K562 (cell line): ENCODE measurements around the gene ECD. TPM values are rescaled to one million over a fixed set of nuclear protein-coding genes. Genes with fewer than 3 reads are reported as not detected.

Experiments used
- ATAC-seq: fragments of 200-7000 bp; cut with Tn5 transposase; 3 replicates; pipeline ENCODE4 v1.9.1; 2020; ENCODE audit warnings: moderate library complexity
- BruUV-seq: library from RNA; stranded (reverse); fragments of 400-500 nt; replicated peaks from 2 replicates; lab custom pipeline; 2021; lab: Mats Ljungman, UMichigan
- CTCF ChIA-PET: fragments of 300-600 bp; formaldehyde crosslinking; extraction: SDS; loops from one replicate; lab custom pipeline; 2021; ENCODE audit warnings: low intra/inter-chr PET ratio; lab: Yijun Ruan, JAX
- POLR2A ChIA-PET: fragments of 300-600, 350-650 bp; sonication (Branson Sonifier 250); formaldehyde crosslinking; extraction: SDS; loops from one replicate; lab custom pipeline; 2021; ENCODE audit warnings: antibody characterized with exemption, inconsistent platforms; lab: Yijun Ruan, JAX
- DNase-seq, 4 experiments: peaks; one replicate each; pipeline versions ENCODE4 v3.0.0 to v3.0.0-alpha.2; 2011 to 2018; ENCODE audit warnings: low spot score in 3 of 4, mixed read lengths in 3 of 4; ENCODE audit errors: extremely low read depth in 1 of 4
- FAIRE-seq: peaks from 2 replicates; lab custom pipeline; 2011; peaks lifted over from hg19 to GRCh38; lab: Jason Lieb, UNC
- H2AFZ ChIP-seq: 2 replicates; pipeline ENCODE4 v1.6.0; 2011; ENCODE audit warnings: low read depth, low read length, control low read depth, inconsistent platforms
- H3K27ac ChIP-seq: fragments of 200-600 bp; 3 replicates; pipeline ENCODE4 v1.8.0; 2011; ENCODE audit warnings: low read depth, mild to moderate bottlenecking, control low read depth, inconsistent platforms, low read length, moderate library complexity, mixed read lengths; ENCODE audit errors: extremely low read depth
- H3K27me3 ChIP-seq, 2 experiments: fragments of 300-600 bp in 1 of 2; 2 replicates in 1 of 2; 3 replicates in 1 of 2; pipeline versions ENCODE4 v1.6.0 to v1.8.0; 2011; ENCODE audit warnings: inconsistent platforms in 2 of 2, low read length in 2 of 2, mild to moderate bottlenecking in 1 of 2, mixed read lengths in 1 of 2, moderate library complexity in 1 of 2; ENCODE audit not compliant: control insufficient read depth in 2 of 2, insufficient read depth in 2 of 2
- H3K36me3 ChIP-seq: fragments of 300-600 bp; 3 replicates; pipeline ENCODE4 v1.8.0; 2011; ENCODE audit warnings: mild to moderate bottlenecking, low read length, inconsistent platforms; ENCODE audit not compliant: control insufficient read depth, insufficient read depth
- H3K4me1 ChIP-seq, 2 experiments: fragments of 200-600 bp in 1 of 2; replicated peaks in 1 of 2; 2 replicates in 1 of 2; 3 replicates in 1 of 2; pipeline versions ENCODE4 v1.5.1 to v1.8.0; 2011; ENCODE audit warnings: inconsistent platforms in 2 of 2, low read length in 2 of 2, mild to moderate bottlenecking in 1 of 2, mixed read lengths in 1 of 2, moderate library complexity in 1 of 2; ENCODE audit not compliant: control insufficient read depth in 2 of 2, insufficient read depth in 2 of 2
- H3K4me2 ChIP-seq: 2 replicates; pipeline ENCODE4 v1.6.1; 2011; ENCODE audit warnings: low read length, control low read depth, inconsistent platforms, mixed read lengths; ENCODE audit not compliant: insufficient read depth
- H3K4me3 ChIP-seq: fragments of 200-600 bp; sonication (generic), shearing (Covaris generic); 2 replicates; pipeline ENCODE4 v1.5.1; 2016; ENCODE audit warnings: control low read depth, inconsistent platforms
- H3K79me2 ChIP-seq: fragments of 200-600 bp; 3 replicates; pipeline ENCODE4 v1.8.0; 2011; ENCODE audit warnings: low read length, inconsistent platforms; ENCODE audit not compliant: control insufficient read depth, insufficient read depth
- H3K9ac ChIP-seq, 2 experiments: 2 replicates each; pipeline versions ENCODE4 v1.6.0 to v1.6.1; 2011; ENCODE audit warnings: low read depth in 2 of 2, low read length in 2 of 2, control low read depth in 1 of 2, inconsistent platforms in 1 of 2, mild to moderate bottlenecking in 1 of 2, mixed read lengths in 1 of 2; ENCODE audit not compliant: insufficient read depth in 1 of 2
- H3K9me1 ChIP-seq: one replicate; pipeline ENCODE4 v1.6.0; 2011; ENCODE audit warnings: inconsistent platforms, mild to moderate bottlenecking, low read length, moderate library complexity; ENCODE audit not compliant: control insufficient read depth, insufficient read depth
- H3K9me3 ChIP-seq: replicated peaks from 2 replicates; pipeline ENCODE4 v1.5.1; 2011; ENCODE audit warnings: low read depth, low read length, inconsistent platforms; ENCODE audit not compliant: control insufficient read depth, insufficient read depth
- H4K20me1 ChIP-seq: replicated peaks from 2 replicates; pipeline ENCODE4 v1.6.1; 2011; ENCODE audit warnings: low read length, inconsistent platforms, mixed read lengths; ENCODE audit not compliant: control insufficient read depth, insufficient read depth
- CHAMP1 ChIP-seq: fragments of 450-650 bp; IDR thresholded peaks from 2 replicates; pipeline ENCODE4 v1.6.1; 2016; ENCODE audit warnings: mild to moderate bottlenecking
- DDX20 ChIP-seq: fragments of 450-650 bp; IDR thresholded peaks from 2 replicates; pipeline ENCODE4 v1.6.1; 2016; ENCODE audit warnings: missing genetic modification characterization, low read depth, mild to moderate bottlenecking, missing compliant biosample characterization, moderate library complexity
- EGR1 ChIP-seq: fragments of 450-650 bp; conservative IDR thresholded peaks from 2 replicates; pipeline ENCODE4 v1.6.1; 2017; ENCODE audit warnings: mild to moderate bottlenecking
- EWSR1 ChIP-seq: fragments of 450-650 bp; IDR thresholded peaks from 2 replicates; pipeline ENCODE4 v1.6.1; 2018; ENCODE audit warnings: borderline replicate concordance, mild to moderate bottlenecking, low read depth, moderate library complexity; ENCODE audit not compliant: partially characterized antibody
- FOXA3 ChIP-seq, 2 experiments: fragments of 450-650 bp in 1 of 2; sonication (generic) in 1 of 2; formaldehyde crosslinking; IDR thresholded peaks in 1 of 2; conservative IDR thresholded peaks in 1 of 2; 2 replicates each; pipeline versions ENCODE4 v1.4.0 to v1.8.0; 2020 to 2022; ENCODE audit warnings: mild to moderate bottlenecking in 2 of 2, missing genetic modification reagents in 1 of 2
- ILK ChIP-seq: fragments of 450-650 bp; IDR thresholded peaks from 2 replicates; pipeline ENCODE4 v1.6.1; 2016; ENCODE audit warnings: missing genetic modification characterization, low read depth, mild to moderate bottlenecking, missing compliant biosample characterization, moderate library complexity, borderline replicate concordance
- KAT2B ChIP-seq: IDR thresholded peaks from one replicate; pipeline ENCODE4 v1.6.1; 2012; ENCODE audit warnings: low read depth, mild to moderate bottlenecking, control low read depth, inconsistent platforms, low read length, moderate library complexity
- KLF16 ChIP-seq: IDR thresholded peaks from 2 replicates; pipeline ENCODE4 v1.6.1; 2016; ENCODE audit warnings: antibody characterized with exemption
- PRMT5 ChIP-seq: sonication (generic); formaldehyde crosslinking; IDR thresholded peaks from 2 replicates; pipeline ENCODE4 v1.5.0; 2020; ENCODE audit warnings: missing genetic modification reagents
- RAD21 ChIP-seq, 2 experiments: fragments of 250-450 bp in 1 of 2; fragments of 450-650 bp in 1 of 2; sonication (Bioruptor Pico) in 1 of 2; formaldehyde crosslinking in 1 of 2; IDR thresholded peaks in 1 of 2; conservative IDR thresholded peaks in 1 of 2; 2 replicates each; pipeline versions ENCODE4 v1.4.0 to v1.8.0; 2020 to 2022; ENCODE audit warnings: mild to moderate bottlenecking in 2 of 2, moderate library complexity in 1 of 2
- SIN3A ChIP-seq, 2 experiments: fragments of 150-350 bp in 1 of 2; IDR thresholded peaks; 2 replicates each; pipeline ENCODE4 v1.6.1; 2011 to 2016; ENCODE audit warnings: borderline replicate concordance in 2 of 2, low read depth in 2 of 2, low read length in 2 of 2, mild to moderate bottlenecking in 2 of 2, moderate library complexity in 2 of 2; ENCODE audit not compliant: control insufficient read depth in 1 of 2
- ZNF77 ChIP-seq: fragments of 250-450 bp; sonication (Bioruptor Pico); IDR thresholded peaks from 2 replicates; pipeline ENCODE4 v1.5.0; 2020
- WGBS: fragments of 100-300 bp; shearing (Covaris generic); methylation state at CpG from one replicate; pipeline ENCODE4 v1.1.6; 2016; ENCODE audit warnings: low coverage, mixed read lengths; ENCODE audit not compliant: insufficient coverage; ENCODE audit errors: missing lambda C conversion rate; 5-methylcytosine and 5-hydroxymethylcytosine counted together
- in situ Hi-C: fragments of 300-500 bp; cut with MboI; formaldehyde crosslinking; loops from 4 replicates; pipeline ENCODE4 v1.15.0; 2018; ENCODE audit warnings: inconsistent platforms, mixed read lengths
- intact Hi-C: fragments of 100-400 bp; cut with micrococcal nuclease; formaldehyde crosslinking; loops from 2 replicates; pipeline ENCODE4 v1.14.2; 2022
- polyA plus RNA-seq, 8 experiments: library from polyadenylated mRNA; depleted of rRNA in 4 of 8; stranded (reverse) in 5 of 8; unstranded in 3 of 8; fragments of >200 nt; fragmentation: Nextera tagmentation in 2 of 8; fragmentation: Illumina TruSeq in 1 of 8; extraction: Ambion mirVana in 2 of 8; extraction: Trizol in 1 of 8; gene quantifications; 2 replicates each; pipeline versions ENCODE4 v1.2.1 to v1.2.3, GENCODE V29; 2011 to 2014; ENCODE audit warnings: inconsistent platforms in 1 of 8, missing spikeins in 1 of 8
- total RNA-seq, 7 experiments: library from RNA; depleted of rRNA in 6 of 7; stranded (reverse); fragments of >200 nt in 6 of 7; fragmentation: Illumina TruSeq in 2 of 7; extraction: Trizol in 2 of 7; gene quantifications; 2 replicates each; pipeline versions ENCODE4 v1.2.1 to v1.2.3, GENCODE V29; 2011 to 2021; ENCODE audit warnings: low replicate concordance in 1 of 7
- TF ChIP-seq, protein P1 (sequence below), 3 experiments: IDR thresholded peaks in 2 of 3; conservative IDR thresholded peaks in 1 of 3; 2 replicates each; pipeline ENCODE4 v1.5.1; 2011 to 2012; ENCODE audit warnings: low read length in 3 of 3, mild to moderate bottlenecking in 3 of 3, control low read depth in 2 of 3, improper control_type of control experiment in 1 of 3, inconsistent platforms in 1 of 3, low read depth in 1 of 3, mixed read lengths in 1 of 3, moderate library complexity in 1 of 3; ENCODE audit not compliant: insufficient read depth in 2 of 3
- TF ChIP-seq, protein P2 (sequence below): fragments of 450-650 bp; formaldehyde crosslinking; IDR thresholded peaks from 2 replicates; pipeline ENCODE4 v1.4.0; 2020; ENCODE audit warnings: mild to moderate bottlenecking, moderate library complexity

The ECD gene
- total and polyA plus RNA-seq, 9 of the 15 experiments (the other 6 are each of a cell fraction or from before 2014, with no cell fraction given) = 33.5 to 79.9 (median 53.2) TPM

DNA sequence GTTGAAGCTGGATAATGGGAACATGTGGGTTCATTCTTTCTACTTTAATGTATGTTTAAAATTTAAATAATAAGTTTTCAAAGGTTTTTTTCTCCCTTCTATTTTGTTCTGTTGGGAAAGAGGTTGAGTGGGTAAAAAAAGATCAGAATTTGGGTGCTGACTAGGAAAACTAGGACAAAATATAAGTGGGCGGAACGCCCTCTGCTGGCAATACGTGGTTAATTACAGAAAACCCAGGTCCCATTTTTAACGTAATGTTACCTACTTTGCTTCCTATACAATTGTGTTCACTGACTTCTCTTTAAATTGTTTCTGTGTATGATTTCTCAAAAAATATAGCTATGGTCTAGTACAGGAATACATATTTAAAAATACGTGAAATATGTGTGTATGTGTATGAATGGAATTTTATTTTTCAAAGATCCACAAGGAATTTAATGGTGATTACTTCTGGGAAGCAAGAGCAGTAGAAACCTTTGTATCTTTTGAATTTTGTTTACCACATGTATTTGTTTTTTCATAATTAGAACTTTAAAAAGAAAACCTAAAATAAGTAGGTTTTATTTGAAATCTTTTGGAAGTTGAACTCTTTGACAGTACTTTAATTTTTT is 8.7 kb downstream of the ECD start:
- DNase-seq = peak; percentile 54 to 79 (median 64)
- peaks cover 72% of the 10 kb centered on the region for H3K36me3 ChIP-seq
- H3K9me1 ChIP-seq = no peaks in the 10 kb centered on the region
- BruUV-seq = no TSS peak
- H3K79me2 ChIP-seq = peaks cover 49% of the 10 kb centered on the region
- H2AFZ ChIP-seq = no peak overlapping the region
- no peaks in the 10 kb centered on the region for H4K20me1 ChIP-seq
- peak overlapping the region; percentile 1; the same call in 1 of the 3 replicates for H3K27ac ChIP-seq
- H3K4me3 ChIP-seq = no peak overlapping the region
- intact Hi-C loops (loop anchor here (1.0 to 5.0 kb wide), 2 partner anchors 63 to 797 kb away; partner anchors contain the start of gene P4HA1), in situ Hi-C loops (no loop called here)
- no peaks in the 10 kb centered on the region for H3K27me3 ChIP-seq
- H3K9me3 ChIP-seq = no peaks in the 10 kb centered on the region
- 4% methylated on average over 5 of the region's 5 CpGs for WGBS
- peak; percentile 82 for ATAC-seq
- ChIA-PET POLR2A (interaction anchor here (0.7 to 1.3 kb wide), 3 partner anchors 12 to 62 kb away, joined by 3 to 8 read pairs (median 5); partner anchors contain the start of gene P4HA1), CTCF (interaction anchor here (0.7 to 1.7 kb wide), 5 partner anchors 60 to 795 kb away, joined by 3 to 18 read pairs (median 3); partner anchors contain the start of gene P4HA1)
- H3K4me2 ChIP-seq = no peak overlapping the region
- FAIRE-seq = peak; percentile 91
- no peak overlapping the region for H3K9ac ChIP-seq
- no peaks in the 10 kb centered on the region; a peak in 1 of 5 replicates for H3K4me1 ChIP-seq
- no peak for TF ChIP-seq ILK (tag)
- peak; percentile 21; the same call in 1 of the 2 replicates for TF ChIP-seq KLF16
- TF ChIP-seq, protein P1, sequence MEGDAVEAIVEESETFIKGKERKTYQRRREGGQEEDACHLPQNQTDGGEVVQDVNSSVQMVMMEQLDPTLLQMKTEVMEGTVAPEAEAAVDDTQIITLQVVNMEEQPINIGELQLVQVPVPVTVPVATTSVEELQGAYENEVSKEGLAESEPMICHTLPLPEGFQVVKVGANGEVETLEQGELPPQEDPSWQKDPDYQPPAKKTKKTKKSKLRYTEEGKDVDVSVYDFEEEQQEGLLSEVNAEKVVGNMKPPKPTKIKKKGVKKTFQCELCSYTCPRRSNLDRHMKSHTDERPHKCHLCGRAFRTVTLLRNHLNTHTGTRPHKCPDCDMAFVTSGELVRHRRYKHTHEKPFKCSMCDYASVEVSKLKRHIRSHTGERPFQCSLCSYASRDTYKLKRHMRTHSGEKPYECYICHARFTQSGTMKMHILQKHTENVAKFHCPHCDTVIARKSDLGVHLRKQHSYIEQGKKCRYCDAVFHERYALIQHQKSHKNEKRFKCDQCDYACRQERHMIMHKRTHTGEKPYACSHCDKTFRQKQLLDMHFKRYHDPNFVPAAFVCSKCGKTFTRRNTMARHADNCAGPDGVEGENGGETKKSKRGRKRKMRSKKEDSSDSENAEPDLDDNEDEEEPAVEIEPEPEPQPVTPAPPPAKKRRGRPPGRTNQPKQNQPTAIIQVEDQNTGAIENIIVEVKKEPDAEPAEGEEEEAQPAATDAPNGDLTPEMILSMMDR (IDR thresholded peaks at IDR 0.05 in 2 of 3, conservative IDR thresholded peaks at IDR 0.05 in 1 of 3; ENCODE audit: insufficient read depth in 2 of 3, low read depth in 1 of 3, low read length in 3 of 3) = peak; percentile 55 to 90 (median 80); a peak in 5 of 6 replicates
- TF ChIP-seq, protein P2, sequence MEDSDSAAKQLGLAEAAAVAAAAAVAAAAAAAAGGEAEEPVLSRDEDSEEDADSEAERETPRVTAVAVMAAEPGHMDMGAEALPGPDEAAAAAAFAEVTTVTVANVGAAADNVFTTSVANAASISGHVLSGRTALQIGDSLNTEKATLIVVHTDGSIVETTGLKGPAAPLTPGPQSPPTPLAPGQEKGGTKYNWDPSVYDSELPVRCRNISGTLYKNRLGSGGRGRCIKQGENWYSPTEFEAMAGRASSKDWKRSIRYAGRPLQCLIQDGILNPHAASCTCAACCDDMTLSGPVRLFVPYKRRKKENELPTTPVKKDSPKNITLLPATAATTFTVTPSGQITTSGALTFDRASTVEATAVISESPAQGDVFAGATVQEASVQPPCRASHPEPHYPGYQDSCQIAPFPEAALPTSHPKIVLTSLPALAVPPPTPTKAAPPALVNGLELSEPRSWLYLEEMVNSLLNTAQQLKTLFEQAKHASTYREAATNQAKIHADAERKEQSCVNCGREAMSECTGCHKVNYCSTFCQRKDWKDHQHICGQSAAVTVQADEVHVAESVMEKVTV = peak; percentile 61
- TF ChIP-seq PRMT5 (CRISPR knock-in tag) = no peak
- no peak for TF ChIP-seq FOXA3 (CRISPR knock-in tag; conservative IDR thresholded peaks at IDR 0.05 in 1 of 2, IDR thresholded peaks at IDR 0.05 in 1 of 2)
- TF ChIP-seq ZNF77 = no peak
- no peak for TF ChIP-seq KAT2B
- TF ChIP-seq SIN3A (IDR thresholded peaks at IDR 0.05; ENCODE audit: borderline replicate concordance in 2 of 2, control insufficient read depth in 1 of 2, low read depth in 2 of 2, low read length in 2 of 2) = no peak
- no peak for TF ChIP-seq EWSR1
- peak; percentile 51 for TF ChIP-seq EGR1
- TF ChIP-seq DDX20 (tag) = no peak
- TF ChIP-seq CHAMP1 = 0 out of 2 replicates have a peak, but pooled peaks have one; percentile 66
- peak; percentile 80 to 83 for TF ChIP-seq RAD21 (CRISPR knock-in tag; conservative IDR thresholded peaks at IDR 0.05 in 1 of 2, IDR thresholded peaks at IDR 0.05 in 1 of 2)
